Liver (tissue), 3 donors: ENCODE data around the gene SESN1.

Source experiments
- JUND ChIP-seq, 2 donors: IDR thresholded peaks; 2 replicates each; pipeline ENCODE4 v1.6.1; 2016; ENCODE audit warnings: antibody characterized with exemption in 2 of 2
- RAD21 ChIP-seq, 2 donors: IDR thresholded peaks; 2 replicates each; pipeline ENCODE4 v1.6.1; 2016; ENCODE audit warnings: antibody characterized with exemption in 2 of 2, mild to moderate bottlenecking in 2 of 2
- RXRA ChIP-seq, 2 donors: IDR thresholded peaks; 2 replicates each; pipeline ENCODE4 v1.6.1; 2017 to 2018; ENCODE audit warnings: antibody characterized with exemption in 2 of 2, mild to moderate bottlenecking in 1 of 2
- SP1 ChIP-seq: IDR thresholded peaks from 2 replicates; pipeline ENCODE4 v1.6.1; 2018; ENCODE audit warnings: antibody characterized with exemption, mild to moderate bottlenecking
- TAF1 ChIP-seq: conservative IDR thresholded peaks from 2 replicates; pipeline ENCODE4 v1.6.1; 2016; ENCODE audit warnings: antibody characterized with exemption, mild to moderate bottlenecking
- YY1 ChIP-seq: IDR thresholded peaks from 2 replicates; pipeline ENCODE4 v1.6.1; 2016; ENCODE audit warnings: antibody characterized with exemption, mild to moderate bottlenecking
- TF ChIP-seq, protein P1 (sequence below): fragments of 150-350 bp; IDR thresholded peaks from 2 replicates; pipeline ENCODE4 v1.5.1; 2017; ENCODE audit warnings: improper control_type of control experiment, low read depth, low read length; ENCODE audit not compliant: missing input control
- TF ChIP-seq, protein P2 (sequence below): IDR thresholded peaks from 2 replicates; pipeline ENCODE4 v1.6.1; 2016; ENCODE audit warnings: antibody characterized with exemption, mild to moderate bottlenecking
- TF ChIP-seq, protein P3 (sequence below): IDR thresholded peaks from 2 replicates; pipeline ENCODE4 v1.6.1; 2016; ENCODE audit warnings: antibody characterized with exemption
- TF ChIP-seq, protein P4 (sequence below): IDR thresholded peaks from 2 replicates; pipeline ENCODE4 v1.6.1; 2016; ENCODE audit warnings: antibody characterized with exemption
- donor health status: healthy.
- donor health status: healthy.

DNA sequence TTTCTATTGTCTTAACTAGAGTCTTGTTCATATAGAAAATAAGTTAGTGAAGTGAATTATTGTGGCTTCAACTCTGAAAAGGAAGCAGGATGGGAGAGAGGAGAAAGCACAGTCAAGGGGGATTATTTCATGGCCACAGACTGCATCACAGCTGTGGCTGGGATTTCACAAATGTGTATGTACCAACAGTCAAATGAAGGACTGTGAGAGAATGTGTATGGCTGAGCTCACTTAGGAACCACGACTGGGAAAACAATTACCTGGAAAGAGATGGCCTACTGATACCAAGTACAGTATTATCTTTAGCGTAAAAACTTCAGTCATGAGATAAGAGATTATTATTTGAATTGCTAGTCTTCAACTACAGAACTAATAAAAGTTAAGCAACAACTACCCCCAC is 54.9 kb downstream of the SESN1 start:
- TF ChIP-seq RAD21 (IDR thresholded peaks at IDR 0.05), result no peak
- TF ChIP-seq, protein P1, sequence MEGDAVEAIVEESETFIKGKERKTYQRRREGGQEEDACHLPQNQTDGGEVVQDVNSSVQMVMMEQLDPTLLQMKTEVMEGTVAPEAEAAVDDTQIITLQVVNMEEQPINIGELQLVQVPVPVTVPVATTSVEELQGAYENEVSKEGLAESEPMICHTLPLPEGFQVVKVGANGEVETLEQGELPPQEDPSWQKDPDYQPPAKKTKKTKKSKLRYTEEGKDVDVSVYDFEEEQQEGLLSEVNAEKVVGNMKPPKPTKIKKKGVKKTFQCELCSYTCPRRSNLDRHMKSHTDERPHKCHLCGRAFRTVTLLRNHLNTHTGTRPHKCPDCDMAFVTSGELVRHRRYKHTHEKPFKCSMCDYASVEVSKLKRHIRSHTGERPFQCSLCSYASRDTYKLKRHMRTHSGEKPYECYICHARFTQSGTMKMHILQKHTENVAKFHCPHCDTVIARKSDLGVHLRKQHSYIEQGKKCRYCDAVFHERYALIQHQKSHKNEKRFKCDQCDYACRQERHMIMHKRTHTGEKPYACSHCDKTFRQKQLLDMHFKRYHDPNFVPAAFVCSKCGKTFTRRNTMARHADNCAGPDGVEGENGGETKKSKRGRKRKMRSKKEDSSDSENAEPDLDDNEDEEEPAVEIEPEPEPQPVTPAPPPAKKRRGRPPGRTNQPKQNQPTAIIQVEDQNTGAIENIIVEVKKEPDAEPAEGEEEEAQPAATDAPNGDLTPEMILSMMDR, result no peak
- TF ChIP-seq, protein P2, sequence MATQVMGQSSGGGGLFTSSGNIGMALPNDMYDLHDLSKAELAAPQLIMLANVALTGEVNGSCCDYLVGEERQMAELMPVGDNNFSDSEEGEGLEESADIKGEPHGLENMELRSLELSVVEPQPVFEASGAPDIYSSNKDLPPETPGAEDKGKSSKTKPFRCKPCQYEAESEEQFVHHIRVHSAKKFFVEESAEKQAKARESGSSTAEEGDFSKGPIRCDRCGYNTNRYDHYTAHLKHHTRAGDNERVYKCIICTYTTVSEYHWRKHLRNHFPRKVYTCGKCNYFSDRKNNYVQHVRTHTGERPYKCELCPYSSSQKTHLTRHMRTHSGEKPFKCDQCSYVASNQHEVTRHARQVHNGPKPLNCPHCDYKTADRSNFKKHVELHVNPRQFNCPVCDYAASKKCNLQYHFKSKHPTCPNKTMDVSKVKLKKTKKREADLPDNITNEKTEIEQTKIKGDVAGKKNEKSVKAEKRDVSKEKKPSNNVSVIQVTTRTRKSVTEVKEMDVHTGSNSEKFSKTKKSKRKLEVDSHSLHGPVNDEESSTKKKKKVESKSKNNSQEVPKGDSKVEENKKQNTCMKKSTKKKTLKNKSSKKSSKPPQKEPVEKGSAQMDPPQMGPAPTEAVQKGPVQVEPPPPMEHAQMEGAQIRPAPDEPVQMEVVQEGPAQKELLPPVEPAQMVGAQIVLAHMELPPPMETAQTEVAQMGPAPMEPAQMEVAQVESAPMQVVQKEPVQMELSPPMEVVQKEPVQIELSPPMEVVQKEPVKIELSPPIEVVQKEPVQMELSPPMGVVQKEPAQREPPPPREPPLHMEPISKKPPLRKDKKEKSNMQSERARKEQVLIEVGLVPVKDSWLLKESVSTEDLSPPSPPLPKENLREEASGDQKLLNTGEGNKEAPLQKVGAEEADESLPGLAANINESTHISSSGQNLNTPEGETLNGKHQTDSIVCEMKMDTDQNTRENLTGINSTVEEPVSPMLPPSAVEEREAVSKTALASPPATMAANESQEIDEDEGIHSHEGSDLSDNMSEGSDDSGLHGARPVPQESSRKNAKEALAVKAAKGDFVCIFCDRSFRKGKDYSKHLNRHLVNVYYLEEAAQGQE, result no peak
- TF ChIP-seq, protein P3, sequence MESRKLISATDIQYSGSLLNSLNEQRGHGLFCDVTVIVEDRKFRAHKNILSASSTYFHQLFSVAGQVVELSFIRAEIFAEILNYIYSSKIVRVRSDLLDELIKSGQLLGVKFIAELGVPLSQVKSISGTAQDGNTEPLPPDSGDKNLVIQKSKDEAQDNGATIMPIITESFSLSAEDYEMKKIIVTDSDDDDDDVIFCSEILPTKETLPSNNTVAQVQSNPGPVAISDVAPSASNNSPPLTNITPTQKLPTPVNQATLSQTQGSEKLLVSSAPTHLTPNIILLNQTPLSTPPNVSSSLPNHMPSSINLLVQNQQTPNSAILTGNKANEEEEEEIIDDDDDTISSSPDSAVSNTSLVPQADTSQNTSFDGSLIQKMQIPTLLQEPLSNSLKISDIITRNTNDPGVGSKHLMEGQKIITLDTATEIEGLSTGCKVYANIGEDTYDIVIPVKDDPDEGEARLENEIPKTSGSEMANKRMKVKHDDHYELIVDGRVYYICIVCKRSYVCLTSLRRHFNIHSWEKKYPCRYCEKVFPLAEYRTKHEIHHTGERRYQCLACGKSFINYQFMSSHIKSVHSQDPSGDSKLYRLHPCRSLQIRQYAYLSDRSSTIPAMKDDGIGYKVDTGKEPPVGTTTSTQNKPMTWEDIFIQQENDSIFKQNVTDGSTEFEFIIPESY, result no peak
- no peak for TF ChIP-seq TAF1
- TF ChIP-seq, protein P4, sequence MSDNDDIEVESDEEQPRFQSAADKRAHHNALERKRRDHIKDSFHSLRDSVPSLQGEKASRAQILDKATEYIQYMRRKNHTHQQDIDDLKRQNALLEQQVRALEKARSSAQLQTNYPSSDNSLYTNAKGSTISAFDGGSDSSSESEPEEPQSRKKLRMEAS, result no peak
- TF ChIP-seq RXRA (IDR thresholded peaks at IDR 0.05), result no peak
- TF ChIP-seq YY1, result no peak
- TF ChIP-seq JUND (IDR thresholded peaks at IDR 0.05), result no peak
- no peak for TF ChIP-seq SP1
